HG02884 (cell line): Measurements from ENCODE around the gene SLC12A8.

Experiments
- ATAC-seq: cut with Tn5 transposase; IDR thresholded peaks from one replicate; pipeline ENCODE4 v1.9.1; 2021; ENCODE audit warnings: mild to moderate bottlenecking, moderate library complexity; ENCODE audit not compliant: unreplicated experiment

Gene SLC12A8

GRCh38 chr3:125219261-125219701 lies 6.7 kb upstream of the SLC12A8 start:
- no peak for ATAC-seq

- no peak for ATAC-seq
These were observed 2.2 kb upstream of the SLC12A8 start for GRCh38 chr3:125214738-125215137.

GRCh38 chr3:125213946-125214542 lies 1.5 kb upstream of the SLC12A8 start:
- no peak for ATAC-seq

DNA sequence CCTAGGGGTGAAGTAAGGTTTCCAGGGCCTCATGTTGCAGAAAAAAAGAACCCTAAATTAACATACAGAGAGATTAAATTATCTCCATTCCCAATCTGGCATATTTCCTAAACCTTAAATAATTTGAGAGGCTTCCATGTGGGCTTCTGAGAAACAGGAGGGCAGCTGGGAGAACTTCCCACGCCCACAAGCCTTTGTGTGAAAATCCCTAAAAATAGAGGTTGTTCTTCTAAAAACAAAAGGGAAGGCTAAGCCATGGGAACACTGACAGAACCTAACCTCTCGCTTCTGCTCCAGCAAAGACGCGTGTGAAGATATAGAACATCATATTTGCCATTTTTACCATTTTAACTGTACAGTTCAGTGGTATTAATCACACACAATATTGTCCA lies 812 bp upstream of the SLC12A8 start:
- no peak for ATAC-seq

GRCh38 chr3:125212091-125212508 lies 448 bp downstream of the SLC12A8 start:
- ATAC-seq, result no peak

DNA sequence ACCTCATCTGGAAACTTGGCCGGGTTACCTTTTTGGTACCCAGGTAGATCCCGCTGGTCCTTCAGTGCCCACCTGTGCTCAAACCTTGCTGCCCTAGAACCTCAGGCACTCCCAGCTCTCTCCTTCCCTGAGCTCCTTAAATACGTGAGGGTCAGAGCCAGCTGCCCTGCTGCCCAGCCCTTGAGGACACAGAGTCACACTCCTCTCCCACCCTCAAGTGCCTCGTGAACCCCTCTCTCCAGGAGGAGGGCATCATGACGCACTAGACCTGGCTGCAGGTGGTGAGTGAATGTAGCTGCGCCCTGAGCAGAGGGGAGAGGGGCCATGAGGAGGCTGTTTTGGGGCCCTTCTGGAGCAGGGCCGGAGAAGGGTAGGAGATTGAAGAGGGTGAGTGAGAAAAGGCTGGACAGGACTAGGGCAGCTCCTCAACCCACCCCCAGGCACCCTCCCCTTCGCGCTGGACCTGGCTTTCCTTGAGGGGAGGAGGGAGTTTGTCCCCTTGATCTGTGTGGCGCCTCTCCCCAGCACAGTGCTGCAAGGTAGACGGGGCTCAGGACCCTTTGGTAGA lies 941 bp downstream of the SLC12A8 start:
- no peak for ATAC-seq

- ATAC-seq, result no peak
These were observed 4.5 kb downstream of the SLC12A8 start for GRCh38 chr3:125207949-125208568.

GRCh38 chr3:125207507-125207906 lies 5.0 kb downstream of the SLC12A8 start:
- no peak for ATAC-seq

GRCh38 chr3:125206934-125207333 lies 5.6 kb downstream of the SLC12A8 start:
- ATAC-seq, result no peak

DNA sequence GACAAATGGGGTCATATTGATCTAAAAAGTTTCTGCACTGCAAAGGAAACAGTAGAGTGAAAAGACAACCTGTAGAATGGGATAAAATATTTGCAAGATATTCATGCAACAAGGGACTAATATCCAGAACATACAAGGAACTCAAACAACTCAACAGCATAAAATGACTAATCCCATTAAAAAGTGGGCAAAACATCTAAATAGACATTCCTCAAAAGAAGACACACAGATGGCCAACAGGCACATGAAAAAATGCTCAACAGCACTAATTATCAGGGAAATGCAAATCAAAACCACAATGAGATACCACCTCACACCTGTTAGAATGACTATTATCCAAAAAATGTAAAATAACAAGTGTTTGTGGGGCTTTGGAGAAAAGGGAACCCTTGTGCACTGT lies 8.8 kb downstream of the SLC12A8 start:
- ATAC-seq, result no peak

GRCh38 chr3:125202197-125202596 lies 10.4 kb downstream of the SLC12A8 start:
- ATAC-seq, result no peak

GRCh38 chr3:125200731-125201139 lies 11.8 kb downstream of the SLC12A8 start:
- no peak for ATAC-seq

DNA sequence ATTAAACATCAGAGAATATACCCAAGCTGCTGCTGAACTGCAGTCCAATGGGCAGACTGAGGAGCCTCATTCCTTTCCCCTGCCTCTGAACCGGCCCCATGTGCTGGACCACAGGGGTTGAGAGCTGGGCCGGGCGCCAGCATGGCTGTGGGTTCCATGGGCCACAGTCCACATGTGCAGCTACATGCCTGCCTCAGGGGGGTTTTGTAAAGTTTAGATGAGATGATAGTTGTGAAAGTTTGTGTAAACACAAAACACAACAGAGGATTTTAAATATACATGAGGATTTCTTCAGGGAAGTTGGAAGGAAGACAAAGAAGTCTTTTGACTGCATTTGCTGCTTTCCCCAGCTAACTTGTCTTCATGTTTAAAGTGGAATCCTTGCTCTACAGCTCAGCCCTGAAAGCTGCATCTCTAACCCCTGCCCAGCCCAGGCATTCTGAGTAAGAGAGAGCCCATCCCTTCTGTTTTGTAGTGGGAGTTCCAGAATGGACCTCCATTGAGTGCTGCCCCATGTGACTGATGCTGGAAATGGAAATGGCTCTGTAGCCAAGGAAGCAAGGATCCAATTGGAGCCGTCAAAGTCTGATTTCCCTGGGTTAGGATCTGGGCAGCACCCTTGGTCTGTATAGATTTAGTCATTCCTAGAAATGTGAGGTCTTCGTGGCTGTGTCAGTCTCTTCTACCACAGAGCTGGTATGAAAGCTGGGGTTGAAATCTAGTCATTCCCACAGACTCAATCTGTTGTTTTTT lies 17.5 kb downstream of the SLC12A8 start:
- ATAC-seq, result no peak

- ATAC-seq, result no peak
These were observed 18.3 kb downstream of the SLC12A8 start for GRCh38 chr3:125194061-125194848.

- peak; percentile 78 for ATAC-seq
These were observed 20.1 kb downstream of the SLC12A8 start for GRCh38 chr3:125192190-125193035.

DNA sequence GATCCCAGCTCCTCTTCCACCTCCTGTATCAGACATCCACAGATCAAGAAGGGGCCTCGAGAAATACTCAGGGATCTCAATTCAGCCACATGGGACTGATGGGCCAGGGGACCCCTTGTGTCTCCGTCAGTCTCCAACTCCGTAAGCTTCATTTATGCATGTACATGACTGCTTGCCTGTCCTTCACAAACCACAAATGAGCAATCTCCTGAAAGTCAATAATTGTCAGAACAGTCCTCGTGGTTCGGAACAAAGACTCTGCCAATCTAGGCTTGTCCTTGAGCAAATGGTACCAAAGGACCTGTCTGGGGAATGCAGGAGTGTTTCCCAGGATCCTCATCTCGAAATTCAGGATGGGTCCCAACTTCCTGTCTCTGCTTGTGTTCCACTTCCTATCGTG lies 20.8 kb downstream of the SLC12A8 start:
- ATAC-seq, result peak; percentile 4

GRCh38 chr3:125191256-125191655 lies 21.3 kb downstream of the SLC12A8 start:
- ATAC-seq, result no peak

- no peak for ATAC-seq
These were observed 21.8 kb downstream of the SLC12A8 start for GRCh38 chr3:125190786-125191185.

DNA sequence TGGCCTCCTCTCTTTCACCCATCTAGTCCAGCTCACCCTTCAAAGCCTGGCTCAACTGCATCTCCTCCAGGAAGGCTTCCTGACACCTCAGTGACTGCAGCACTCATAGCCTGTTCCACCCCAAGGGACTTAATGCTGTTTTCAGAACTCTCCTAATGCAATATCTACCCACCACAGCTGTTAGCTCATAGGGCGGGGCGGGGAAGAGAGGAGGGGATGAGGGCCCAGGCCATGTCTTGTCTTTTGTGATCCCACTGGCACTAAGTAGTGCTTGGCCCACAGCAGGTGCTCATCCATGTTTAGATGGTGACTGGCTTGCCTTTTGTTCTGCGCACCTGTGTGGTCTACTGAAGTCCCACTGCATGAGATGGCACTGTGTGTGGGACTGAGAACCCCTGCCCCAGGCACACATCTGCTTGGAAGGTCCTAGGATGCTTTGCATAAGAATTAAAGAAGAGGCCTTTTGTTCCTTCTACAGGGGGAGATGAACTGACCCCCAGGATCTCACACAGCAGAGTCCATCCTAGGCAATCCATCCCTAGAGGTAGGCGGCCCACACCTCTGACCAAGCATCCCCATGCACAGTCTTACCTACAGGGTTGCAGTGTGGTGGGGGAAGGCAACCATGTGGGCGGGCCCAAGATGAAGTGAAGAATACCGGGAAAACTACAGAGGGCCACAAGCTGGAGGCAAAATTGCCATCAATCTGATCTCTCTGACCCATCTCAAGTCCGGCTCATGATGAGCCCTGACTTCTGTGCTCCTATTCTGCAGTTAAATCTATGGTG lies 23.0 kb downstream of the SLC12A8 start:
- ATAC-seq, result no peak
